GM19463 (cell line): ENCODE results near the gene CELF1.

Source experiments
- ATAC-seq: cut with Tn5 transposase; IDR thresholded peaks from one replicate; pipeline ENCODE4 v1.9.1; 2021; ENCODE audit warnings: mild to moderate bottlenecking, moderate library complexity; ENCODE audit not compliant: unreplicated experiment

The CELF1 gene

DNA sequence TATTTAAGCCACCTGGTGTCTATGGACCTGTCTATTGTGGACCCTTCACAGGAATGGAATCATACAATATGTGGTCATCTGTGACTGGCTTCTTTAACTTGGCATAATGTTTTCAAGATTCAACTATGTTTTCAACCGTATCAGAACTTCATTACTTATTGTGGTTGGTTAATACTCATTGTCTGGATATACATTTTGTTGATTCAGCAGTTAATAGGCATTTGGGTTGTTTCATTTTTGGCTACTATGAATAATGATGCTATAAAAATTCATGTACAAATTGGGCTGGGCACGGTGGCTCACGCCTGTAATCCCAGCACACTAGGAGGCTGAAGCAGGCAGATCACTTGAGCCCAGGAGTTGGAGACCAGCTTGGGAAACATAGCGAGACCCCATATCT is 101.5 kb downstream of the CELF1 start:
- ATAC-seq, result no peak

- no peak for ATAC-seq
Observed at GRCh38 chr11:47449541-47449940, 103.4 kb downstream of the CELF1 start.

DNA sequence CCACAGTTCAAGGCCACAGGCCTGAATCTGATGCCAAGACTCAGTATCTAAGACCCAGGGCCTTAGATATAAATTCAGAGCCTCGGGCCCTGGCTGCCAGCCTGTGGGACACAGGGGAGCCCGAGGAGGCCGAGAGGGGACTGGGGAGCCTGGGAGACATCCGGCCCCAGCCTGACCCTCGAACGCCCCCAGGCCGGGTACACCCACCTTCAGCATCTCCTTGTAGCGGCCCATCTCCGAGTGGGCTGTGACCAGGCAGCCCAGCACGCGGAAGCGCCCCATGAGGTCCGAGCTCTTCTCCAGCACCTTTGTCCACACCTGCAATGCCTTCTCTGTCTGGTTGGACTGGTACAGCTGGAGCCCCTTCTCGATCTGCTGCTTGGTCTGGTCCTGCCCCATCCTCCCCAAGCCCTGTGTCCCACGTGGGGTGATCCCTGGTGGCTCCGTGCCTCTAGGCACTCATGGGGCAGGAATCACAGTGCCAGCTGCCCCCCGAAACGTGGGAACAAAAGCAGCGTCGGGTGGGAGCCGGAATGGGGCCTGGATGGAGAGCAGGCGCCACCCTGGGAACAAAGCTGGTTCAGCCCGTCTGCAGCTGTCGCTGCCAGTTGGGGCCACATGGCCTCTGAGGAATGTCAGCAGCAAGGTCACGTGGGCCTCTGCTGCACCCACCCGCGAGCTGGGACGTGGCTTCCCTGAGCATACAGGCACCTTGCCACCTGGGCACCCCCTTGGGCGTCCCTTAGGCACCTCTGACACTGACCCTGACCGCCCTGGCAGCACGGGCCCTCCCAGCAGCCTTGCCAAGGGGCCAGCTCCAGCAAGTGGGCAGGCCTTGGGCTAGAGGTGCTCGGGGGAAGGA is 104.1 kb downstream of the CELF1 start, which contains the start of gene RAPSN:
Gene RAPSN, minus strand, starts transcription at position 571 of the 862 bp plus-strand sequence. Its CDS starts 172 bp downstream, at position 399.
- ATAC-seq, result no peak

DNA sequence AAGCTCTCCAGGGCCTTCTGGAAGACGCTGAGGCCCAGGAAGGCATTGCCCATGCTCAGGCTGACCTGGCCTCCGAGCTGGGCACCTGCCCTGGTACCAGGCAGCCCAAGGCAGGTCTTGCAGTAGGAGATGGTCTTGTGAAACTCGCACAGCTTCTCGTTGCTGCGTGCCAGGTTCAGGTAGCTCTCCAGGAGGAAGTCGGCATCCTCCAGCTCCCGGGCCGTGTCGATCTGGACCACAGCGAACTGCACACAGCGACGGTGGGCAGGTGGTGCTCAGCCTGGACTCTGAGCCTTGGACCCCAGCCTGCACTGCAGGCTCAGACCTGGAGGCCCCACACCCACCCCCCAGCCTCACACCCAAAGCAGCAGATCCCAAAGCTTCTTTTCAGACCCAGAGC is 105.0 kb downstream of the CELF1 start:
- no peak for ATAC-seq

DNA sequence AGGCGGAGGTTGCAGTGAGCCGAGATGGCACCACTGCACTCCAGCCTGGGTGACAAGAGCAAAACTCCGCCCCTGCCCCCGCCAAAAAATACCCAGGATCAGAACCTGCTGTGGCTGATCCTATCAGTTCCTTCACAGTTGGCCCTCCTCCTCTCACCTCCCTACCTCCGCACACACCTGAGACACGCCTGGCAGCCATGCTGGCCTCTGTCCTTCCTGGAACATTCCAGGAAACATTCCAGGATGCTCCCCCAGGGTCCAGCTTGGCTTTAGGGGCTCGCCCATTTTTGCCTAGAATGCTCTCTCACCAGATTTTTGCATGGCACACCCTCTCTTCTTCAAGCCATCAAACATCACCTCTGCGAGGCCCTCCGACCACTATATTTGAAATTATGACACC is 106.1 kb downstream of the CELF1 start:
- no peak for ATAC-seq

- no peak for ATAC-seq
Observed at GRCh38 chr11:47445840-47446239, 107.1 kb downstream of the CELF1 start.

- no peak for ATAC-seq
Observed at GRCh38 chr11:47443817-47444216, 109.1 kb downstream of the CELF1 start.

- no peak for ATAC-seq
Observed at GRCh38 chr11:47443028-47443700, 109.8 kb downstream of the CELF1 start.

DNA sequence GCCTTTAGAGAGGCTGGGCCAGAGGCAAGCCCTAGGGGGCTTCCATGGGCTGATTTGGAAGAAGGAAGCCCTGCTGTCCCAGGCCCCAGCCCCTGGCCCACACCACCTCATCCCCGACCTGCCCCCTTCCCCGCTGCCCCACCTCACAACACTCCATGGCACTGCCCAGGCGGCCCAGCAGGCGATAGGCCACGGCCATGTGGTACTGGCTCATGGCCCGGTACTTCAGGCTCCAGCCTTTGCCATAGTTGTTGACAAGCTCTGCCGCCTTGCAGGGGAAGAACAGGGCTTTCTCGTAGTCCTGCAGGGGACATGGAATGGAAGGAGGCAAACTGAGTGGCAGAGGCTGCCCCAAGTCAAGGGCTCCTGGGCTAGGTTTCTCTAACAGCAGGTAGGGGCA is 110.4 kb downstream of the CELF1 start:
- no peak for ATAC-seq

- ATAC-seq, result no peak
Observed at GRCh38 chr11:47441421-47441820, 111.5 kb downstream of the CELF1 start.

GRCh38 chr11:47440054-47440476 is 112.9 kb downstream of the CELF1 start:
- ATAC-seq, result no peak

- no peak for ATAC-seq
Observed at GRCh38 chr11:47438721-47439120, 114.2 kb downstream of the CELF1 start.

GRCh38 chr11:47437746-47438418 is 115.0 kb downstream of the CELF1 start:
- ATAC-seq, result no peak

- no peak for ATAC-seq
Observed at GRCh38 chr11:47437218-47437745, 115.7 kb downstream of the CELF1 start.

DNA sequence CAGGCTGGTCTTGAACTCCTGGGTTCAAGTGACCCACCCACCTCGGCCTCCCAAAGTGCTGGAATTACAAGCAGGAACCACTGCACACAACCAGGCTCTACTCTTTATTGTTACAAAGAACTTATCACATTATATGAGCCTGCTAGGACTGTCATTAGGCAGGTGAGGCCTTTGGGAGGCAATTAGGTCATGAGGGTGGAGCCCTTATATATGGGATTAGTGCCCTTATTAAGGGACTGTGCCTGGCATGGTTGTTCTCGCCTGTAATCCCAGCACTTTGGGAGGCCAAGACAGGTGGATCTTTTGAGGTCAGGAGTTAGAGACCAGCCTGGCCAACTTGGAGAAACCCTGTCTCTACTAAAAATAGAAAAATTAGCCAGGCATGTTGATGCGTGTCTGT is 116.2 kb downstream of the CELF1 start:
- no peak for ATAC-seq

GRCh38 chr11:47435687-47436086 is 117.2 kb downstream of the CELF1 start:
- no peak for ATAC-seq

DNA sequence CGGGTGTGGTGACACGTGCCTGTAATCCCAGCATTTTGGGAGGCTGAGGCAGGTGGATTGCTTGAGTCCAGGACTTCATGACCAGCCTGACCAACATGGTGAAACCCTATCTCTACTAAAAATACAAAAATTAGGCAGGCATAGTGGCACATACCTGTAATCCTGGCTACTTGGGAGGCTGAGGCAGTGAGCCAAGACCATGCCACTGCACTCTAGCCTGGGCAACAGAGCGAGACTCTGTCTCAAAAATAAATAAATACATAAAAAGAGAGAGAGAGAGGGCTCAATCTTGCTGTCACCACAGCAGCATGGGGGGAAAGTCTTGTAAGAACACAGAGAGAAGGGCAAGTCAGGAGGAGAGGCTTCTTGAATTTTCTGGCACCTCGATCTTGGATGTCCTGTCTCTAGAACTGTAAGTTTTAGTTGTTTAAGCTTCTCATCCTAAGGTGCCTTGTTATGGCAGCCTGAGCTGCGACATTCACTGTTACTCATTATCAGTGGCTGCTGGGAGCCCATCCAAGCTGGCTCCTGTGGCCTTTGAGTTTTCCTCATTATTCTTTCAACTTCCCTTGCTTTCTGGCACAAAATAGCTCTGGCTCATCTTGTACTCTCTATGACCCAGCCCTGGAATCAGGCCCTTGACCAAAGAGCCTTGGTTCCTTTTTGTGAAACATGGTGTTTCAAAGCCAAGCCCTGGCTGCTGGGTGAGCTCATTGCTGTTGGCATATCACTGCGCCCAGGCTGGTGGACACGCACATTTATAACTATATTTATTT is 118.7 kb downstream of the CELF1 start:
- no peak for ATAC-seq

DNA sequence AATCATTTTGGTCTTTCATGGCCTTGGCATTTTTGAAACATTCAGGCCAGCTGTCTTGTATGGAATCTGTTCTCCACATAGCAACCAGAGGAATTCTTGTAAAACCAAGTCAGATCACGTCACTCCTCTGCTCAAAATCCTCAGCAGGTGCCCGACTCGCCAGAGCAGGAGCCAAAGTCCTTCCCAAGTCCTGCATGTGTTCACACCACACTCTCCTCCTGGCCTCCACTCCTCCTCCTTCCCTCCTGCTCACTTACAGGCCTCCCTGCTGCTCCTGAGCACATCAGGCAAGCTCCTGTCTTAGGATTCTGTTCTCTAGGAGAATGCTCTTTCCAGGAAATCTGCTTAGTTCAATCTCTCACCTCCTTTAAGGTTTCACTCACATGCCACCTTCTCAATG is 119.8 kb downstream of the CELF1 start:
- ATAC-seq, result no peak

DNA sequence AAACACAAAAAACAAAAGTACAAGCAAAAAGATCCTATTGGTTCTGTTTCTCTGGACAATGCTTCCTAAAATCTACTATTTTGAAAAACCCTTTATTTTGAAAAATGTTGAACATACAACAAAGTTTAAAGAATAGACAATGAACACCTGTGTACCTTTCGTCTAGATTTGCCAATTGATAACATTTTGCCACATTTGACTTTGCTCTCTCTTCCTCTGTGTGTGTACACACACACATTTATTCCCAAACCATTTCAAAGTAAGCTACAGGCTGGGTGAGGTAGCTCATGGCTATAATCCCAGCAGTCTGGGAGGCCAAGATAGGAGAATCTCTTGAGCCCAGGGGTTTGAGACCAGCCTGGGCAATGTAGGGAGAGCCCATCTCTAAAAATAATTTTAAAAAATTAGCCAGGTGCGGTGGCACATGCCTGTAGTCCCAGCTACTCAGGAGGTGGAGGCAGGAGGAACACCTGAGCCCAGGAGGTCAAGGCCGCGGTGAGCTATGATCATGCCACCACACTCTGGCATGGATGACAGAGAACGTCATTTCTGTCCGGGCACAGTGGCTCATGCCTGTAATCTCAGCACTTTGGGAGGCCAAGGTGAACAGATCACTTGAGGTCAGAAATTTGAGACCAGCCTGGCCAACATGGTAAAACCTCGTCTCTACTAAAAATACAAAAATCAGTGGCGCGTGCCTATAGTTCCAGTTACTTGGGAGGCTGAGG is 121.4 kb downstream of the CELF1 start:
- no peak for ATAC-seq

GRCh38 chr11:47430524-47430923 is 122.4 kb downstream of the CELF1 start:
- no peak for ATAC-seq
